Parathyroid adenoma (tissue), 2 donors: ENCODE data around the gene PODXL.
A peak's percentile ranks its signal among the peaks of the same experiment; 100 is the strongest.

ENCODE experiments used
- H2AFZ ChIP-seq: fragments of 300-600 bp; sonication (generic); one replicate; pipeline ENCODE4 v1.7.0; 2017; ENCODE audit warnings: antibody characterized with exemption, mild to moderate bottlenecking
- H3K27ac ChIP-seq: fragments of 300-600 bp; sonication (generic); one replicate; pipeline ENCODE4 v1.7.0; 2017
- H3K27me3 ChIP-seq: fragments of 300-600 bp; sonication (generic); one replicate; pipeline ENCODE4 v1.7.0; 2017; ENCODE audit warnings: low read length; ENCODE audit not compliant: control insufficient read depth, insufficient read depth
- H3K36me3 ChIP-seq: fragments of 300-600 bp; sonication (generic); one replicate; pipeline ENCODE4 v1.7.0; 2017; ENCODE audit warnings: low read length; ENCODE audit not compliant: control insufficient read depth, insufficient read depth
- H3K4me1 ChIP-seq: fragments of 300-600 bp; sonication (generic); one replicate; pipeline ENCODE4 v1.7.0; 2017; ENCODE audit warnings: control low read depth
- H3K4me2 ChIP-seq: fragments of 300-600 bp; sonication (generic); one replicate; pipeline ENCODE4 v1.7.0; 2017; ENCODE audit warnings: low read length
- H3K4me3 ChIP-seq: fragments of 300-600 bp; sonication (generic); one replicate; pipeline ENCODE4 v1.7.0; 2017; ENCODE audit warnings: low read depth, low read length
- H3K79me2 ChIP-seq: fragments of 300-600 bp; sonication (generic); one replicate; pipeline ENCODE4 v1.7.0; 2017; ENCODE audit warnings: control low read depth
- H3K9ac ChIP-seq: fragments of 300-600 bp; sonication (generic); one replicate; pipeline ENCODE4 v1.7.0; 2017; ENCODE audit warnings: mild to moderate bottlenecking
- H3K9me3 ChIP-seq: fragments of 300-600 bp; sonication (generic); one replicate; pipeline ENCODE4 v1.7.0; 2017; ENCODE audit warnings: low read length; ENCODE audit not compliant: control insufficient read depth
- TF ChIP-seq, protein P1 (sequence below): fragments of 300-600 bp; sonication (generic); IDR thresholded peaks from one replicate; pipeline ENCODE4 v1.7.0; 2017; ENCODE audit warnings: antibody characterized with exemption, mild to moderate bottlenecking
- donor health status: primary hyperparathyroidism.

The PODXL gene

DNA sequence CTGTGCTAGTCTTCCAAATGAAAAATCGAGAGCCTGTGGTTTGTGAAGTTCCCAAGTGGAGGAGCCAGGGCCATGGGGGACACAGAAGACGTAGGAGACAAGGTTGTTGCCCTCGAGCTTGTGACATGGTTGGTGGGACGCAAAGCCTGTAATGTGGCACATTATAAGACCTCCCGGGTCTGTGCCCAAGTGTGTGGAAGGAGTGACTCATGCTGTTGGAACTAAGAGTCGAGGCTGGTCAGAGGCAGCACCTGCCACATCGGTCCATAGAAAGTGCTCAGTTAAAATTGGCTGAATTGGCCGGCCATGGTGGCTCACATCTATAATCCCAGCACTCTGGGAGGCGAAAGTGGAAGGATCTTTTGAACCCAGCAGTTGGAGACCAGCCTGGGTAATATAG lies 27.0 kb upstream of the PODXL start:
- TF ChIP-seq, protein P1, sequence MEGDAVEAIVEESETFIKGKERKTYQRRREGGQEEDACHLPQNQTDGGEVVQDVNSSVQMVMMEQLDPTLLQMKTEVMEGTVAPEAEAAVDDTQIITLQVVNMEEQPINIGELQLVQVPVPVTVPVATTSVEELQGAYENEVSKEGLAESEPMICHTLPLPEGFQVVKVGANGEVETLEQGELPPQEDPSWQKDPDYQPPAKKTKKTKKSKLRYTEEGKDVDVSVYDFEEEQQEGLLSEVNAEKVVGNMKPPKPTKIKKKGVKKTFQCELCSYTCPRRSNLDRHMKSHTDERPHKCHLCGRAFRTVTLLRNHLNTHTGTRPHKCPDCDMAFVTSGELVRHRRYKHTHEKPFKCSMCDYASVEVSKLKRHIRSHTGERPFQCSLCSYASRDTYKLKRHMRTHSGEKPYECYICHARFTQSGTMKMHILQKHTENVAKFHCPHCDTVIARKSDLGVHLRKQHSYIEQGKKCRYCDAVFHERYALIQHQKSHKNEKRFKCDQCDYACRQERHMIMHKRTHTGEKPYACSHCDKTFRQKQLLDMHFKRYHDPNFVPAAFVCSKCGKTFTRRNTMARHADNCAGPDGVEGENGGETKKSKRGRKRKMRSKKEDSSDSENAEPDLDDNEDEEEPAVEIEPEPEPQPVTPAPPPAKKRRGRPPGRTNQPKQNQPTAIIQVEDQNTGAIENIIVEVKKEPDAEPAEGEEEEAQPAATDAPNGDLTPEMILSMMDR = no peak
- H3K36me3 ChIP-seq = no peaks in the 10 kb centered on the region
- H3K9ac ChIP-seq = no peak overlapping the region
- H3K27ac ChIP-seq = no peak overlapping the region
- no peaks in the 10 kb centered on the region for H3K9me3 ChIP-seq
- H3K27me3 ChIP-seq = no peaks in the 10 kb centered on the region
- H3K4me2 ChIP-seq = no peak overlapping the region
- no peak overlapping the region for H2AFZ ChIP-seq
- H3K4me3 ChIP-seq = no peak overlapping the region
- H3K79me2 ChIP-seq = no peaks in the 10 kb centered on the region
- peaks cover 10% of the 10 kb centered on the region for H3K4me1 ChIP-seq

GRCh38 chr7:131581241-131582051 lies 25.0 kb upstream of the PODXL start:
- H3K79me2 ChIP-seq = no peaks in the 10 kb centered on the region
- no peaks in the 10 kb centered on the region for H3K36me3 ChIP-seq
- H3K4me2 ChIP-seq = no peak overlapping the region
- H3K4me3 ChIP-seq = no peak overlapping the region
- no peaks in the 10 kb centered on the region for H3K9me3 ChIP-seq
- H3K27ac ChIP-seq = peak overlapping the region; percentile 33
- peaks cover 8% of the 10 kb centered on the region for H3K4me1 ChIP-seq
- no peak overlapping the region for H2AFZ ChIP-seq
- no peaks in the 10 kb centered on the region for H3K27me3 ChIP-seq
- H3K9ac ChIP-seq = no peak overlapping the region
- TF ChIP-seq, protein P1 = no peak

DNA sequence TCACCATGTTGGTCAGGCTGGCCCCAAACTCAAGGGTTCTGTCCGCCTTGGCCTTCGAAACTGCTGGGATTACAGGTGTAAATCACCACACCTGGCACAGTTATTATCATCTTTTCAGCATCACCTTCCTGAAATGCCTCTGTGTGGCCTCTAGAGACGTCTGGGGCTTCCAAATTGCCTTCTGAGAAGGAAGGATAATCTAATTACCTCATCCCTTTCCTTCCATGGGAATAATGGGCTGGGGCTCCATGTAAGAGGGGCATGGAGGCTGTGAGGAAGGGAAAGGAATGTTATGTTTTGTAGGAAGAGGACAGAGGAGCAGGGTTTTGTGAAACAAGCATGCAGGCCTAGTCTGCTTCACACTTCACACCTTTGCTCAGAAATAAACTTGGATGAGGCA lies 22.2 kb upstream of the PODXL start:
- Histone ChIP-seq H3K9ac (no peak overlapping the region), H3K4me1 (no peaks in the 10 kb centered on the region), H3K27me3 (no peaks in the 10 kb centered on the region), H3K4me3 (no peak overlapping the region), H3K4me2 (no peak overlapping the region), H3K79me2 (no peaks in the 10 kb centered on the region), H3K9me3 (no peaks in the 10 kb centered on the region), H2AFZ (no peak overlapping the region), H3K36me3 (no peaks in the 10 kb centered on the region), H3K27ac (no peak overlapping the region)
- TF ChIP-seq, protein P1 = no peak

GRCh38 chr7:131574741-131575140 lies 18.3 kb upstream of the PODXL start:
- Histone ChIP-seq H3K4me3 (no peak overlapping the region), H3K9me3 (no peaks in the 10 kb centered on the region), H3K4me1 (no peaks in the 10 kb centered on the region), H3K4me2 (no peak overlapping the region), H3K36me3 (no peaks in the 10 kb centered on the region), H2AFZ (no peak overlapping the region), H3K79me2 (no peaks in the 10 kb centered on the region), H3K9ac (no peak overlapping the region), H3K27ac (no peak overlapping the region), H3K27me3 (no peaks in the 10 kb centered on the region)
- TF ChIP-seq, protein P1 = no peak

DNA sequence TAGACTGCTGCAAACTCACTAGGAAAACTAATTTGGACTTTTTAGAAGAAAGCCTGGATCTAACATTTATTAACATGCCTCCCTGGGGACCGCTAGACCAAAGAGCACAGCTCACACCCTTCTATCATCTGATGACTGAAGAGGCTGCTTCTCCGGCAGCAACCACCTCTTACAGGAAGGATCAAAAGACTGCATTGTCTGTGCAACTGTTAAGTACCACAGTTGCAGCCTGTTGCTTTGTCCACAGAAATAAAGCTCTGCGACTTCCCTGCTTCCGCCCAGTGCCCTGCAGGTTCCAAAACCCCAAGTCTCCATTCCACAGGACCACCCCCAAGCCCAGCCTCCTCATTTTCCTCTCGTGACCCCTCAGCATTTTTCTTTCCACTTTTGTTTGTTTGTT lies 14.0 kb upstream of the PODXL start:
- H3K27me3 ChIP-seq = no peaks in the 10 kb centered on the region
- H3K9me3 ChIP-seq = no peaks in the 10 kb centered on the region
- H3K4me1 ChIP-seq = no peaks in the 10 kb centered on the region
- H2AFZ ChIP-seq = no peak overlapping the region
- no peaks in the 10 kb centered on the region for H3K79me2 ChIP-seq
- no peak overlapping the region for H3K27ac ChIP-seq
- H3K4me3 ChIP-seq = no peak overlapping the region
- H3K9ac ChIP-seq = no peak overlapping the region
- TF ChIP-seq, protein P1 = no peak
- H3K4me2 ChIP-seq = no peak overlapping the region
- H3K36me3 ChIP-seq = no peaks in the 10 kb centered on the region
